Kidney capillary endothelial cell (primary cell): Measurements from ENCODE around the gene PLA2G2F.
A peak's percentile ranks its signal among the peaks of the same experiment; 100 is the strongest.

ENCODE experiments used
- DNase-seq: peaks from one replicate; pipeline ENCODE4 v3.0.0-alpha.2; 2018; ENCODE audit warnings: low spot score

Gene PLA2G2F

DNA sequence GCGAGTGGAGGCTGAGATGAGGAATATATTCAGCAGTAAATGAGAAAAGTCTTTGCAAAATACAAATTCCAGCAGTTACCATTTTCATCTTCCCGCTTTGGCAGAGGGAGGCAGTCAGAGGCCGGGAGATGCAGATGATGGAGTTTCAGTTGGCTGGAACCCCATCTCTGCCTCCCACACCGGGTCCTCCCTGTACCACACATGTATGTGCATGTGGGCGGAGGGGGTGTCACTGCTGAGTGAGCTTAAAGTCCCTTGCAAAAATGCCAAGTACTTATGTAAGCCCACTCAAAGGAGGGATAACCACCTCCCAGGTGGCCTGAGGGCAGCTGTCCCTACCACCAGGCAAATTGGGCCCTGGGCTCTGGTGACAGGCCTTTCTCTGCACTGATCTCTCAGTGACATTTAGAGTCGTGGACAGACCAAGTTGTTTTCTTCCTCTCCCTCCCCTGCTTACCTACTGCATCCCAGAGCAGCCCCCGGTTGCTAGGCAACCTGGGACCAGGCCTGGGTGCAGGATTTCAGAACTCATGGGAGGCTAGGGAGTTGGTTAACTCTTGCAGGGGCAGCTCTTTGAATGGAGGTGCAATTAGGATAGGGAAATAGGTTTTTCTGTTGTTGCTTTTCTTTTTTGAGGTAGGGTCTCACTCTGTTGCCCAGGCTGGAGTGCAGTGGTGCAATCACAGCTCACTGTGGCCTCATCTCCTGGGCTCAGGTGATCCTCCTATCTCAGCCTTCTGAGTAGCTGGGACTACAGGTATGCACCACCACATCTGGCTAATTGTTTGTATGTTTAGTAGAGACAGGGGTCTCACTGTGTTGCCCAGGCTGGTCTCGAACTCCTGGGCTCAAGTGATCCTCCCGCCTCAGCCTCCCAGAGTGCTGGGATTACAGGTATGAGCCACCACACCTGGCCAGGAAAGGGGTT lies 29.7 kb downstream of the PLA2G2F start:
- DNase-seq: no peak

DNA sequence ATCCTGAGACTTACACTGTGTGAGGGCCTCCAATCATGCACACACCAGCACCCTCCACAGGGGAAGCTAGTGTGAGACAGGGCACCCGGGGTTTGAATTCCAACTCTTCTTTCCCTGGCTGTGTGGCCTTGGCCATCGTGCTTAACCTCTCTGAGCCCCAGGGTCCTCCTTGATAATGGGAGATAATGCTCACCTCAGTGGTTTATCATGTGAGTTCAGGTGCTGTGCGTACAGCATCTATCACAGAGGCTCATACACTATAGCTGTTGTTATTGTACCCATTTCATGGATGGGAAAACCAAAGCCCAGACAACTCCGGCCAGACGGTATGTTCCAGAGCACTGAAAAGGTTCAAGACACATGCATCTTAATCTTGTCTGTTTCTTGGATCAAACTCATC lies 30.8 kb downstream of the PLA2G2F start:
- no peak for DNase-seq

GRCh38 chr1:20172033-20172590 lies 33.0 kb downstream of the PLA2G2F start:
- no peak for DNase-seq

DNA sequence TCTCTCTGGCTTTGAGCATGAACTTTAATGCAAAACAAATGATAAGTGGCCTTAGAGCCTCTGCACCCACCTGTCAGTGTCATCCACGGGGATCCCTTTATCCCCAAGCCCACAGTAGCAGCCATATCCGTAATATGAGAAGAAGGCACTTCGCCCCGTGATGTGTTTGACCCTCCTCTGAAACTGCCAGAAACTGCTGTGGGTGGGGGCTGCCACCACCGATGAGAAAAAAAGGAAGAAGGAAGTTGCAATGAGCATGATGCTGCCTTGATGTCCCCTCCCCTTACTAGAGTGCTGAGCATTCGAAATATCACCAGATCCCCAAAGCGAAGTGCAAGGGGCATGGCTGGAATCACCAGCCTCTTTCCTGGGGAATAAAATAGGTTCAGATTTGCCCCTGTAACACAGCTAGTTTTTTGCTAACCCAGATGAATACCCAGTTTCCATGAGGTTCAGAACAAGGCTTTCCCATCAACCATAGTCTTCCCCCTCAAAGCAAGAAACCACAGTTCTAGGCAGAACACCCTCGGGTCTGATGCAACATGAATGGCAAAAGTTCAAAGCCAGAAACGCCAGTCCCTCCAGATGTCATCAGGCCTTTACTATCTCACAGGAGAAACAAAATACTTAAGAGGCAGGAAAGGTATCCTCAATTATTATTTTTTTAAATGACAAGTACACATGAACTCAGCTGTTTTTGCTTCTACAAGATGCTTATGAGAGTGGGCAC lies 36.0 kb downstream of the PLA2G2F start:
- no peak for DNase-seq

- DNase-seq: no peak
These were observed 39.7 kb downstream of the PLA2G2F start for GRCh38 chr1:20178634-20179370.

DNA sequence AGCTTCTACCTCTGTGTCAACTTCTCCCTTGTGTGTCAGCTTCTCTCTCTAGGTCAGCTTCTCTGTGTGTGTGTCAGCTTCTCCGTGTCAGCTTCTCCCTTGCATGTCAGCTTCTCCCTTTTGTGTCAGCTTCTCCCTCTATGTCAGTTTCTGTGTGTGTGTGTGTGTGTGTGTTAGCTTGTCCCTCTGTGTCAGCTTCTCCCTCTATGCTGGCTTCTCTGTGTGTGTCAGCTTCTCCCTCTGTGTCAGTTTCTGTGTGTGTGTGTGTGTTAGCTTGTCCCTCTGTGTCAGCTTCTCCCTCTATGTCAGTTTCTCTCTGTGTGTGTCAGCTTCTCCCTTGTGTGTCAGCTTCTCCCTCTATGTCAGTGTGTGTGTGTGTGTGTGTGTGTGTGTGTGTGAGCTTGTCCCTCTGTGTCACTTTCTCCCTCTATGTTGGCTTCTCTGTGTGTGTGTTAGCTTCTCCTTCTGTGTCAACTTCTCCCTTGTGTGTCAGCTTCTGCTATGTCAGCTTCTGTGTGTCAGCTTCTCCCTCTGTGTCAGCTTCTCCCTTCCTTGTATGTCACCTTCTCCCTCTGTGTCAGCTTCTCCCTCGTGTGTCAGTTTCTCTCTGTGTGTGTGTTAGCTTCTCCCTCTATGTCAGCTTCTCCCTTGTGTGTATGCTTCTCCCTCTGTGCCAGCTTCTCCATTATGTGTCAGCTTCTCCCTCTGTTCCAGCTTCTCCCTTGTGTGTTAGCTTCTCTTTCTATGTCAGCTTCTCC lies 40.4 kb downstream of the PLA2G2F start:
- no peak for DNase-seq

DNA sequence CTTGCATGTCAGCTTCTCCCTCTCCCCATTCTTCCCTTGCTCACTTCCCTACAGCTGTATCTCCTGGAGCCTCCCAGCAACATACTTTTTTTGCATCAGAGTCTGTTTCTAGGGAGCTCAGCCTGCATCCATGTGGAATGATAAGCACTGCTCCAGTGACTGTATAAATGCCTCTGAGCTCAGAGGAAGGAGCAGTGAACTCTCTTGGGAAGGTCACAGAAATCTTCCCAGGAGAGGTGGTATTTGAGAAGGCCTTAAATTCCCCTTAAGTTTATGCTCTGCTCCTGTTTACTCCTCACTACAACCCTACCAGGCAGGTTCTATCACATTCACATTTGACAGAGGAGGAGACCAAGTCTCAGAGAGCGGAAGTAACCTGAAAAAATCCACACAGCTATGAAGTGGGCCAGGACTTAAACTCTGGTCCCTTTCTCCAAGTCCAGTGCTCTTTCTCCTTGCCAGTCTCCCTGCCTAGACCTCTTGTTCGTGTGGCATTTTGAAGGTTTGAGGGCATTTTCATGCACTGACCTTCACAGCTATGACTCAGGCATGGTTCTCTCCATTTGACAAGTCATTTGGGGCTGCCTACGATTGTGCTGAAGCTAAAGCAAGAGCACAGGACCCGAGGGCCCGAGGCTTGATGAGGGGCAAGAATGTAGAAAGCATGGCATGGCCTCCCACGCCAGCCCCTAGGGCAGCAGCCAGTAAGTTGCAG lies 41.2 kb downstream of the PLA2G2F start:
- no peak for DNase-seq

GRCh38 chr1:20180844-20181207 lies 41.7 kb downstream of the PLA2G2F start:
- DNase-seq: no peak

DNA sequence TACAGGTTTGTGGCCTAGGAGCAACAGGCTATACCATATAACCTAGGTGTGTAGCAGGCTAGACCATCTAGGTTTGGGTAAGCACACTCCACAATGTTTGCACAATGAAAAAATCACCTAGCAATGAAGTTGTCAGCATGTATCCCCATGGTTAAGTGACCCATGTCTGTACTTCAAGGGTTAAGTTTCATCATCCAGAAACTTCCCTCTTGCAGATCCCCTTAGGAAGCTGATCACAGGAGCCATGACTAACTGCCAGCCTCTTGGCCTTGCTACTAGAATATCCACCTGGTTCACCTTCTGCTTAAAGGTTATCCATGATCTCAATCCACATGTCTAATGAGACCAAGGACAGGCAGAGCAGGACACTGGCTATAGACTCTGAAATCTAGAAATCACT lies 43.3 kb downstream of the PLA2G2F start:
- no peak for DNase-seq

GRCh38 chr1:20183035-20183434 lies 43.9 kb downstream of the PLA2G2F start:
- no peak for DNase-seq

DNA sequence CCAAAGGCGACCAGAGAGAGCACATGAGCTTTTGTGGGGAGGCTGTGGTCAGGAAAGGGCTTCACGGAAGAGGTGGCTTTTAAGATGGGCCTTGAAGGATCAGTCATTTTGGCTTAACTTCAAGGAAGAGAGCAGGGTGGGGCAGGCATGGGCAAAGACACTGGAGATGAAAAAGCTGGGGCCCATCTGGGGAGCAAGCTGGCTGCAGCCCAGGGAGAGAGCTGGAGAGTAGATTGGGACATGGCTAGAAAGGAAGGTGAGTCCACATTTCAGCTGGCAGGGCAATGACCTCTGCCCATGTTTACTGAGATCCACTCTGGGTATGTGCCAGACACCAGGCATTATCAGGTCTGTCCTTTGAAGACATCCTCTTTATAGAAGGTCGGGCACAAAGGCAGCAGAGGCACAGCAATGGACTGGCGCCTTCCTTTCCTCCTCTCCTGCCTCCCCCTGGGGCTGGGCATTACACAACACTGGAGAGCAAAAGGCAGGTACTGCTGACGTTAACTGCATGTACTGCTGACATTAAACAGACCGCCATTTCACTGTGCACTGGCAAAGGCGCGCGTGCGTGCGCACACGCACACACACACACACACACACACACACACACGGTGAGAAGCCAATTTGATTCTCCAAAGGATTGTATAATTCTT lies 44.6 kb downstream of the PLA2G2F start:
- no peak for DNase-seq

DNA sequence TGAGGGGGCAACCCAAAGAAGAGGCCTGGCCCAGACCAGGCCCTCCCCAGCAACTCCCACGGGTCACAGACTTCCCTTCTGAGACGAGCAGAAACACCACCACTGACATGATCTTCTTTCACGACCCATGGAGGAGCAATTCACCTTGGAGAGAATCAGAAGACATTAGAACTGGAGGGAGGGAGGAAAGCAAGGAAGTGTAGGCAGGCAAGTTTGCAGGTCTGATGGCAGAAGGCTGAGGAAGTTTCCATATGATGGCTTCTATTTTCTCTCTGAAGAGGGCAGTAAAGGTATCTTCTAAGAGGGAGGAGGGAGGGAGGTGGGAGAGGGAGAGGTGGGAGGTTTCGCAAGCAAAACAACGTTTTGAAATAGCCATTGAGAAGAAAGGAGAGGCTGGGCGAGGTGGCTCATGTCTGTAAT lies 45.4 kb downstream of the PLA2G2F start:
- no peak for DNase-seq

DNA sequence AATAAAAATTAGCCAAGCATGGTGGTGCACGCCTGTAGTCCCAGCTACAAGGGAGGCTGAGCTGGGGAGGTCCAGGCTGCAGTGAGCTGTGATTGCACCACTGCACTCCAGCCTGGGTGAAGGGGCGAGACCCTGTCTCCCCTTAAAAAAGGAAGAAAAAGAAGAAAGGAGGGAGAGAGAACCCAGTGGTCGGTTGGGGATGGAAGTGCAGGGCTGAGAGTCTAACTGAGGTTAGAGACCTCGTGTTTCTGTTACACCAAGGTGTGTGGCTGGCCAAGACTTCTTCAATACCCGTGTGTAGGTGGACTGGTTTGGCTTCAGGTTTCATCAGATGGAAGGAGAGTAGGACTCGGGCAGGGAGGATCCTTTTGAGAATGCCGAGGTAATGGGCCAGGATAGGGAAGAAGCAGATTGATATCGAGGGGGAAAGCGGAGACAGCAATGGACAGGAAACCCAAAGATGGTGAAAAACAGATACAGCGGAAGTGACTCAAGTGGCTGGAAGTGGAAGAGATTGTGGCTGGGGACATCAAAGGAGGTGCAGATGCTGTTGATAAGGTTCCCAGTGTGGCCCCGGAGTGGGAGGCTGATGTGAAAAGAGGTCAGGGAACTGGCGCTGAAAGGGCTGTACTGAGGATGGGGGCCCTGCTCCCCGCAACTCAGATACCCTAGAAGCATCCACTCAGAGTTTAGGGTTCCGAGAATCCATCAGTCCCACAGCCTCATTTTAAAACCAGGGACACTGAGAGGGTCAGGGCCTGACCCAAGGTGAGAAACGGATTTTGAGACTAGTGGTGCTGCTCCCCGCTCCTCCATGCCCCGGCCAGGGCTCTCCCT lies 46.1 kb downstream of the PLA2G2F start:
- peak; percentile 21 for DNase-seq

DNA sequence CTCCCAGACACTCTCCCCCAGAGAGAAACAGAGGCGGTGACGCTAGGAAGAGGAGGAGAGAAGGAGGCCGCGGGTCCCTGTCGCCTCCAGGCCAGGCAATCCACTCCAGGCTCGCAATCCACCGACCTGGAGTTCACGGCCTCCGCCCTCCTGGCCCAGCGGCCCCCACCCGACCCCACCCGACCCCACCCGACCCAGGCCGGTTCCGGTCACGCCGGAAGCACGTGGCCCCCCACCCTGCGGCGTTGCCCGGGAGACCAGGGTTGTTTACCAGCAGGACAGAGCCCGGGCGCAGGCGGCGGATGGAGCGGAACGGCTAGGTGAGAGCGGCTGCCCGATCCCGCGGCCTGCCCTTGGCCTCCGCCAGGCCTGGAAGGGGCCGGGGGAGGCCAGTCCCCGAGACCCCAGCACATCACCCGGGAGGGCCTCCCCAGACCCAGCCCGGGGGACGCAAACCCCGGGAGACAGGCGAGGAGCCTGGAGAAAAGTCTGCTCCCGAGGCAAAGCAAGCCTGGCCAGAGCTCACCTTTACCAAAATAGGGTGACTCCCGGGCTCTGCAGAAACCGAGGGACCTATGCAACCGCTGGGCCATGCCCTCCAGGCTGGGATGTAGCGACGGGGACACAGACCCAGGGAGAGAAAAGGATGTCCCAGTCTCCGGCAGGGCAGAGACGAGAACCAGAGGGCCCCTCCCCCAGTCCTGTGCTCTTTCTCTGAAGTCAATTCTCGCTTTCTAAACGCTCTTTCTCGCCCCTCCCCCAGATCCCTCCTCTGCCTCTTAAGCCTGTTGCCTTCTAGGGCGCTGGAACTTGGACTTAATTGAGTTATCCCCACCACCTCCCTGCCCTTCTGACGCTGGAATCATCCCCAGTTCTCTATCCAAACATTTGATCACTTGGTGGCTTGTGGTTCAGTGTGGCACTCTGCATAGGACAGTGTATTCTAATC lies 47.0 kb downstream of the PLA2G2F start, which contains the start of the genes PLA2G2C and UBXN10:
TSS of gene PLA2G2C (minus strand) at position 685 of the 949 bp plus-strand sequence. CDS start 9,155 bp downstream, outside the sequence.
TSS of gene UBXN10 (plus strand) at position 263 of the 949 bp plus-strand sequence. CDS start 4,466 bp downstream, outside the sequence.
- no peak for DNase-seq

GRCh38 chr1:20187103-20187812 lies 48.1 kb downstream of the PLA2G2F start:
- no peak for DNase-seq

GRCh38 chr1:20187813-20188454 lies 48.8 kb downstream of the PLA2G2F start:
- no peak for DNase-seq

GRCh38 chr1:20188455-20188817 lies 49.3 kb downstream of the PLA2G2F start:
- no peak for DNase-seq
